HepG2 (cell line): ENCODE data around the gene APOC1. TPM values are rescaled to one million over a fixed set of nuclear protein-coding genes. Genes with fewer than 3 reads are reported as not detected.

Source experiments
- DNMT3B ChIP-seq: conservative IDR thresholded peaks from 2 replicates; pipeline ENCODE4 v1.6.1; 2016; ENCODE audit warnings: missing biosample characterization, control low read depth
- FOXC1 ChIP-seq: sonication (generic); formaldehyde crosslinking; IDR thresholded peaks from 2 replicates; pipeline ENCODE4 v1.8.0; 2022; ENCODE audit warnings: mild to moderate bottlenecking, missing genetic modification reagents, borderline replicate concordance
- FOXJ3 ChIP-seq: sonication (generic); formaldehyde crosslinking; IDR thresholded peaks from 2 replicates; pipeline ENCODE4 v1.4.0; 2020; ENCODE audit warnings: missing genetic modification reagents, mild to moderate bottlenecking, borderline replicate concordance
- NCOA2 ChIP-seq: sonication (generic); formaldehyde crosslinking; IDR thresholded peaks from 2 replicates; pipeline ENCODE4 v1.8.0; 2022; ENCODE audit warnings: inconsistent platforms
- RELA ChIP-seq: sonication (generic); formaldehyde crosslinking; IDR thresholded peaks from 2 replicates; pipeline ENCODE4 v1.4.0; 2020; ENCODE audit warnings: missing genetic modification reagents
- ZFP1 ChIP-seq: IDR thresholded peaks from 2 replicates; pipeline ENCODE4 v1.6.1; 2016
- ZFP36 ChIP-seq: fragments of 150-350 bp; IDR thresholded peaks from 2 replicates; pipeline ENCODE4 v1.6.1; 2018; ENCODE audit warnings: borderline replicate concordance, low read length, low read depth; ENCODE audit not compliant: partially characterized antibody
- ZFP41 ChIP-seq: sonication (generic); formaldehyde crosslinking; IDR thresholded peaks from 2 replicates; pipeline ENCODE4 v1.4.0; 2020; ENCODE audit warnings: mild to moderate bottlenecking, missing genetic modification reagents, borderline replicate concordance
- ZNF234 ChIP-seq: sonication (generic); formaldehyde crosslinking; conservative IDR thresholded peaks from 2 replicates; pipeline ENCODE4 v1.5.1; 2020; ENCODE audit warnings: mild to moderate bottlenecking, missing genetic modification reagents
- ZNF460 ChIP-seq: sonication (generic); formaldehyde crosslinking; IDR thresholded peaks from 2 replicates; pipeline ENCODE4 v1.5.1; 2020; ENCODE audit warnings: missing genetic modification reagents, mild to moderate bottlenecking, borderline replicate concordance
- ZNF501 ChIP-seq: sonication (generic); formaldehyde crosslinking; IDR thresholded peaks from 2 replicates; pipeline ENCODE4 v1.5.1; 2020; ENCODE audit warnings: mild to moderate bottlenecking, moderate library complexity, missing genetic modification reagents
- polyA plus RNA-seq, 8 experiments: library from polyadenylated mRNA; depleted of rRNA in 3 of 8; stranded (reverse) in 7 of 8; unstranded in 1 of 8; fragments of >200 nt; fragmentation: Illumina TruSeq in 4 of 8; extraction: Trizol in 4 of 8; gene quantifications; 2 replicates each; pipeline versions ENCODE4 v1.2.1 to v1.2.3, GENCODE V29; 2011 to 2016; ENCODE audit warnings: low read depth in 4 of 8, missing spikeins in 1 of 8, mixed read lengths in 1 of 8; ENCODE audit not compliant: insufficient read depth in 1 of 8
- total RNA-seq, 5 experiments: library from RNA; depleted of rRNA; stranded (reverse); fragments of >200 nt; fragmentation: Illumina TruSeq; extraction: Trizol; gene quantifications; 2 replicates each; pipeline ENCODE4 v1.2.3, GENCODE V29; 2016; ENCODE audit warnings: low read depth in 1 of 5
- TF ChIP-seq, protein P1 (sequence below): sonication (generic); formaldehyde crosslinking; IDR thresholded peaks from 2 replicates; pipeline ENCODE4 v1.8.0; 2022; ENCODE audit warnings: mild to moderate bottlenecking, missing genetic modification reagents; ENCODE audit not compliant: insufficient replicate concordance
- TF ChIP-seq, protein P2 (sequence below): fragments of 450-650 bp; IDR thresholded peaks from 2 replicates; pipeline ENCODE4 v1.6.1; 2017
- TF ChIP-seq, protein P3 (sequence below): sonication (generic); formaldehyde crosslinking; IDR thresholded peaks from 2 replicates; pipeline ENCODE4 v1.5.0; 2020; ENCODE audit warnings: mild to moderate bottlenecking, missing genetic modification reagents

Gene APOC1
- total and polyA plus RNA-seq, 2 of the 13 experiments (the other 11 are each of a cell fraction or from before 2014, with no cell fraction given): 600 to 1,235 TPM

DNA sequence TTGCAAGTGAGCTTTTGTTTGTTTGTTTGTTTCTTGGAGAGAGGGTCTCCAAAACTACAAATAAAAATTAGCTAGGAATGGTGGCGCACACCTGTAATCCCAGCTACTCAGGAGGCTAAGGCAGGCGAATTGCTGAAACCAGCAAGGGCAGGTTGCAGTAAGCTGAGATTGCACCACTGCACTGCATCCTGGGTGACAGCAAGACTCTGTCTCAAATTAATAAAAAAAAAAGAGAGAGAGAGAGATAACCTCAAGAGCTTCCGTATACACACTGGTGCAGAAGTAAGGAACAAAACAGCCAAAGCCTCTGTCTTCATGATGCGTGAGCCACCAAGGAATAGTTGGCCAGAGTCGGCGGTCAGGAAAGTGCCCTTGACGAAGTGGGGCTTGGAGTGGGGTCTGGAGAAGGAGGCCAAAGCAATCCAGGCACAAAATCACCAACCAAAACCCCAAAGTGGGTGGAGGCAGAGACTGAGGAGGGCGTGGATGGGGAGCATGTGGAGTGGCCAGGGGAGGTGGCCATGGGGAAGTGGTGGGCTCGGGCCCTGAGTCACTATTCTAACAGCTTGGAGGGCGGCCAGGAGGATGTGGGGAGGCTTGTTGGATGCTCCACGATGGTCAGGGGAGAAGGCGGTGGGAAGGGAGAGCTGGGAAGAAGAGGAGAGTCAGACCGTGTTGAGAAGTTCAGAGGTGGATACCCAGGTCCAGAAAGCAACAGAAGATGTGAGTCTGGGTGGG lies 44.5 kb upstream of the APOC1 start (continued):
- TF ChIP-seq NCOA2 (CRISPR knock-in tag): no peak
- TF ChIP-seq, protein P1, sequence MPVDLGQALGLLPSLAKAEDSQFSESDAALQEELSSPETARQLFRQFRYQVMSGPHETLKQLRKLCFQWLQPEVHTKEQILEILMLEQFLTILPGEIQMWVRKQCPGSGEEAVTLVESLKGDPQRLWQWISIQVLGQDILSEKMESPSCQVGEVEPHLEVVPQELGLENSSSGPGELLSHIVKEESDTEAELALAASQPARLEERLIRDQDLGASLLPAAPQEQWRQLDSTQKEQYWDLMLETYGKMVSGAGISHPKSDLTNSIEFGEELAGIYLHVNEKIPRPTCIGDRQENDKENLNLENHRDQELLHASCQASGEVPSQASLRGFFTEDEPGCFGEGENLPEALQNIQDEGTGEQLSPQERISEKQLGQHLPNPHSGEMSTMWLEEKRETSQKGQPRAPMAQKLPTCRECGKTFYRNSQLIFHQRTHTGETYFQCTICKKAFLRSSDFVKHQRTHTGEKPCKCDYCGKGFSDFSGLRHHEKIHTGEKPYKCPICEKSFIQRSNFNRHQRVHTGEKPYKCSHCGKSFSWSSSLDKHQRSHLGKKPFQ (CRISPR knock-in tag): no peak
- TF ChIP-seq RELA (CRISPR knock-in tag): no peak
- TF ChIP-seq ZNF501: no peak
- no peak for TF ChIP-seq FOXJ3 (CRISPR knock-in tag)
- TF ChIP-seq, protein P2, sequence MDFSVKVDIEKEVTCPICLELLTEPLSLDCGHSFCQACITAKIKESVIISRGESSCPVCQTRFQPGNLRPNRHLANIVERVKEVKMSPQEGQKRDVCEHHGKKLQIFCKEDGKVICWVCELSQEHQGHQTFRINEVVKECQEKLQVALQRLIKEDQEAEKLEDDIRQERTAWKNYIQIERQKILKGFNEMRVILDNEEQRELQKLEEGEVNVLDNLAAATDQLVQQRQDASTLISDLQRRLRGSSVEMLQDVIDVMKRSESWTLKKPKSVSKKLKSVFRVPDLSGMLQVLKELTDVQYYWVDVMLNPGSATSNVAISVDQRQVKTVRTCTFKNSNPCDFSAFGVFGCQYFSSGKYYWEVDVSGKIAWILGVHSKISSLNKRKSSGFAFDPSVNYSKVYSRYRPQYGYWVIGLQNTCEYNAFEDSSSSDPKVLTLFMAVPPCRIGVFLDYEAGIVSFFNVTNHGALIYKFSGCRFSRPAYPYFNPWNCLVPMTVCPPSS: no peak
- TF ChIP-seq ZFP1 (CRISPR knock-in tag): no peak
- TF ChIP-seq, protein P3, sequence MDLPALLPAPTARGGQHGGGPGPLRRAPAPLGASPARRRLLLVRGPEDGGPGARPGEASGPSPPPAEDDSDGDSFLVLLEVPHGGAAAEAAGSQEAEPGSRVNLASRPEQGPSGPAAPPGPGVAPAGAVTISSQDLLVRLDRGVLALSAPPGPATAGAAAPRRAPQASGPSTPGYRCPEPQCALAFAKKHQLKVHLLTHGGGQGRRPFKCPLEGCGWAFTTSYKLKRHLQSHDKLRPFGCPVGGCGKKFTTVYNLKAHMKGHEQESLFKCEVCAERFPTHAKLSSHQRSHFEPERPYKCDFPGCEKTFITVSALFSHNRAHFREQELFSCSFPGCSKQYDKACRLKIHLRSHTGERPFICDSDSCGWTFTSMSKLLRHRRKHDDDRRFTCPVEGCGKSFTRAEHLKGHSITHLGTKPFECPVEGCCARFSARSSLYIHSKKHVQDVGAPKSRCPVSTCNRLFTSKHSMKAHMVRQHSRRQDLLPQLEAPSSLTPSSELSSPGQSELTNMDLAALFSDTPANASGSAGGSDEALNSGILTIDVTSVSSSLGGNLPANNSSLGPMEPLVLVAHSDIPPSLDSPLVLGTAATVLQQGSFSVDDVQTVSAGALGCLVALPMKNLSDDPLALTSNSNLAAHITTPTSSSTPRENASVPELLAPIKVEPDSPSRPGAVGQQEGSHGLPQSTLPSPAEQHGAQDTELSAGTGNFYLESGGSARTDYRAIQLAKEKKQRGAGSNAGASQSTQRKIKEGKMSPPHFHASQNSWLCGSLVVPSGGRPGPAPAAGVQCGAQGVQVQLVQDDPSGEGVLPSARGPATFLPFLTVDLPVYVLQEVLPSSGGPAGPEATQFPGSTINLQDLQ (CRISPR knock-in tag): no peak
- no peak for TF ChIP-seq ZFP36
- TF ChIP-seq ZFP41 (CRISPR knock-in tag): no peak
- TF ChIP-seq DNMT3B (CRISPR knock-in tag): no peak
- TF ChIP-seq ZNF460 (CRISPR knock-in tag): peak; percentile 61; the same call in 1 of the 2 replicates
- no peak for TF ChIP-seq FOXC1 (CRISPR knock-in tag)
- no peak for TF ChIP-seq ZNF234 (CRISPR knock-in tag)
